ENCODE measurements around the gene SORL1.
"Not testable (repeated sequence)": the region's sequence is repeated elsewhere in the genome, so short reads cannot be mapped to it uniquely, and the experiment has no call there.

The SORL1 gene

DNA sequence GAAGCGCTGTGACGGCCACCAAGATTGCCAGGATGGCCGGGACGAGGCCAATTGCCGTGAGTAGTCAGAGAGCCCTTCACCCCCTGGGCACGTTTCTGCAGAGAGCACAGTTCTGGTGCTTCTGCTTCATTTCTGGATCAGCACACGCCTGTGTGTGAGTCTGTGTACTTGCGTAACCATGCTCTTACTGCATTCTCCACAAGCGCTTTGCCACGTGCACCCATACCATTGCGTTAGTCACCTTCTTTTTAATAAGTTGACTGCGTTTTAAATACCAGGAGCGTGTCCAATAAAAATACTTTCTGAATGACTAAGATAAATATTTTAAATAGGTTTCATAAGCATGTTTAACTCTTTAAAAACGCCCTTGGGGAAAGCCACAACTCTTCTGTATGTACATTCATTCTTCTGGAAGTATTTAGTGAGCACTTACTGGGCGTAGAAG lies 143.6 kb downstream of the SORL1 start:
- no peak for DNase-seq

DNA sequence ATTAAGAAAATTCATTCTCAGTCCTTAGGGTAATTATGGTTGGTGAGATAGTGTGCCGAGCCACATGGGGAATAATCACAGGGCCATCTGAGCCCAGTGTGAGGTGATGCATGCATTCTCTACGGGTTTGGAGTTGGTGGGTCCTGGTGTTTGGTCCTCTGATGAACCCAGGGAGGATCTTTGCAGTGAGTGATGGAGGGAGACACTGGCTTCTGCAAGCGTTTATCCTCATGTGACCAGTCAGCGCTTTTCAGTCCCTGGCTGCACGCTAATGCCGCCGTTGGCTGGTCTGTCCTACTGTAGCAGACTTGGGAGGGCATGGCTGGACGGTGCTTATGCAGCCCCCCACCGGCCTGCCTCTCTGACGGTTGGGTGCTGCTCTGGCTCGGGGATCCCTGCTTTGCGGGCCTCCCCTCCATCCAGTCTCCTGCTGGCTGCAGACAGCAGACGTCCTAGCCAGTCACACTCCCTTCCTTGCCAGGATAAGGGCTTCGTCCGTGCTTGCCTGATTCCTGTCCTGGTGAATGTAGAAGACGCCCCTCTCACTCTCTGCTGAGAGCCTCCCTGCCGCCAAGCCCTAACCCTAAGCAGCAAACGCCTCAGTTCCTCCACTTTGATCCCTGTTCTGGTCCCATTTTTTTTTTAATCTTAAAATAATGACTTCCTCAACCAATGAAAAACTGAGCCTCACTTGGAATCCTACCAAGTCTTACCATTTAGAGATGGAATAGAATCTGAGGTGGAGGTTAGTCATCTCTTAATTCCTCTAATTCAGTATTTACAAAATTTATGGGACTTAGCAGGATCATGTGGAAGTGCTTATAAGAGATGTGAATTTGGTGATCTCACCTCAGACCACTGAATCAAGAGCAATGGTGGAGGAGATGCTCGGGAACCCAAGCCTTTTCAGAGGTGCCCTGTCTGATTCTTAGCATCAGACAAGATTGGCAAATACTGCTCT lies 144.4 kb downstream of the SORL1 start:
- DNase-seq: no peak

- DNase-seq: no peak
These were observed 151.2 kb downstream of the SORL1 start for GRCh38 chr11:121603316-121603715.

DNA sequence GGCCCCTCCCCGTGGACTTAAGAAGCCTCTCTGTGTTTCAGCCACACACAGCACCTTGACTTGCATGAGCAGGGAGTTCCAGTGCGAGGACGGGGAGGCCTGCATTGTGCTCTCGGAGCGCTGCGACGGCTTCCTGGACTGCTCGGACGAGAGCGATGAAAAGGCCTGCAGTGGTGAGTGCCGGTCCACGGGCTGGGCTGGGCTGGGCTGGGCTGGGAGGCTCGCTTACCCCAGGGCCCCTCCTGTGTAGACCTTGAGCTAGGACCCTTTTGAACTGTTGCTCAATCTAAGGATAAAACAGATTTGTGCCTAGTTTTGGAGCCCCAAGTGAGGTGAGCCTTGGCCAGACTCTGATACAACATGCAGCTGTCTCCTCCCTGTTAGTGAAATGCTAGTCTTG lies 152.0 kb downstream of the SORL1 start:
- no peak for DNase-seq

- no peak for DNase-seq
These were observed 154.2 kb downstream of the SORL1 start for GRCh38 chr11:121606354-121606753.

- no peak for DNase-seq
These were observed 155.2 kb downstream of the SORL1 start for GRCh38 chr11:121607341-121607740.

GRCh38 chr11:121608545-121609098 lies 156.5 kb downstream of the SORL1 start:
- no peak for DNase-seq

DNA sequence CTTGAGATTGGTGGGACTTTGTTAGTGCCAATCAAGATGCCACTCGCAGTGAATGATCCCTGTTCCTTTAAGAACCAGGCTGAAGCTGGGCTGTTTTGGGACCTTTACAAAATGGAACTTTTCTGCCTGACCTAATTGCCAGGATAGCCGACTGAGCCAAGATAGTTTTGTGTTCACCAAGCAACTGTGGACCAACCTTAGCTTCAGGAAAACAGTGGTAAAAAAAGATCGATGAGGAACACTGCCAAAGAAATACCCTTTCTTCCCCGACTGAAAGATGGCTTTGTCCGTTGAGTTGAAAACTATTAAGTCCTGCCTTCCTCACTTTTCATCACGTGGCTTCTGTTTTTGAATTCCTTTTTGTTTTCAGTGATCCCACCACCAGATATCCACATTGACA lies 158.6 kb downstream of the SORL1 start:
- DNase-seq: no peak

DNA sequence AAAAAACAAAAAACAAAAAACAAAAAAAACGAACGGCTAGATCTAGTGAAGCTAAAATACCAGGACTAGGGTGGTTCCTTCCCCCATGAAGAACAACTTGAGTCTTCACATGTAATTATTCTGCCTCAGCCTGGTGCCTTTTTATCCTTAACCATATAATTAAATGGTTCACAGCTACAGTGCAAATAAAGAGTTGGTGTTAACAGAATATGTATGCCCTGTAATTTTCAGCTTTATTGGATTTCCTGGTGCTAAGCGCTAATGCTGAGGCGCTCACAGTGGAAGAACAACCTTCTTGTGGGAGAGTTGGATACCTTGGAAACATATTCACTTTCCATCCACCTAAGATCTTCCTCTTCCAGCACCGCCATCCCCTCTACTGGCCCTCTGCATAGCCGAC lies 159.1 kb downstream of the SORL1 start:
- DNase-seq: no peak

- DNase-seq: no peak
These were observed 161.6 kb downstream of the SORL1 start for GRCh38 chr11:121613724-121614123.

DNA sequence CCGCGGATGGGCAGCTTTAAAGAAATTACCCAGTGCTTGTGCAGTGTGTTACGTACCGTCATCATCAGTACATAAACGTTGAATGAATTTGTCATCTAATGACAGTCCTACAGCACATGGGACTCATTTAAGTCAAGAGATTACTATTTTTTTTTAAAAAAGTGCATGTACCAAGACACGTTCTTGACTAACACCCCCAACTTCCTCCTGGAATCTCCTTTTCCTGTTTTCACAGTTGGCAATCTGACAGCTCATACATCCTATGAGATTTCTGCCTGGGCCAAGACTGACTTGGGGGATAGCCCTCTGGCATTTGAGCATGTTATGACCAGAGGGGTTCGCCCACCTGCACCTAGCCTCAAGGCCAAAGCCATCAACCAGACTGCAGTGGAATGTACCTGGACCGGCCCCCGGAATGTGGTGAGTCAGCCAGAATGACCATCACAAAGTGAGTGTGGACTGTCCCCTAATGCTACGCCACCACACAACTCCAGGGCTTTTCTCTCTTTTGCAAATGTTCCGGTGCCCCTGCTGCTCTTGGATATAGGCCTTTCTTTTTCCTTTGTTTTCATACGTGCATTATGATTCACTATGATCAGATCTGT lies 162.6 kb downstream of the SORL1 start:
- DNase-seq: no peak

DNA sequence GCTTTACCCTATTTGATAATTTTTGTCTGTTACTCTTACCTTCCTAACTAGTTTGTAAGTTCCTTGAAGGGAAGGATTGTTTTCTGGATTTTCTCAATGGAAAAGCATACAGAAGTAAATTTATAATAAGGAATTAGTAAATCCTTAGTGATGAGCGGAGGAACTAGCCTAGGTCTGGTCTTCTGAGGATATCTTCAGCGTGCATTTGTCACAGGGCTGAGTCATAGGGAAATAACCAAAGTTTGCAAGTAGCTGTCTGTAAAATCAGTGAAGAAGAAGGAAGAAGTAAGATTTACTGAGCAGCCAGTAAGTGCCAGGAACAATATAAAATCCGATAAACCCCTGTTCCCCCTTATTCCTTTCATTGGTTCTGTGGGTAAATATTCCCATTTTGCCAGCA lies 163.4 kb downstream of the SORL1 start:
- DNase-seq: no peak

DNA sequence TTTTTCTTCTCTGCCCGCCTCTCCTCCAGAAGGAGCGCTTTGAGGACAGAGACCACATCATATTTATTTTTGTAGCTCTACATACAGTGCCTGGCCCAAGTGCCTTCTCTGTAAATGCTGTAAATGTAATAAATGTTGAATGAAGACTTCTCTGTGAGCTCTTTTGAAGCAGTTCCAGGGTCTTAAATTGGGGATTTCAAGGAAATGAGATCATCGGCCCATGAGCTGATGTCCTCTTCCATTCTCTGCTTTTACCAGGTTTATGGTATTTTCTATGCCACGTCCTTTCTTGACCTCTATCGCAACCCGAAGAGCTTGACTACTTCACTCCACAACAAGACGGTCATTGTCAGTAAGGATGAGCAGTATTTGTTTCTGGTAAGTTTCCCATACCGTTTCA lies 166.4 kb downstream of the SORL1 start:
- DNase-seq: no peak

DNA sequence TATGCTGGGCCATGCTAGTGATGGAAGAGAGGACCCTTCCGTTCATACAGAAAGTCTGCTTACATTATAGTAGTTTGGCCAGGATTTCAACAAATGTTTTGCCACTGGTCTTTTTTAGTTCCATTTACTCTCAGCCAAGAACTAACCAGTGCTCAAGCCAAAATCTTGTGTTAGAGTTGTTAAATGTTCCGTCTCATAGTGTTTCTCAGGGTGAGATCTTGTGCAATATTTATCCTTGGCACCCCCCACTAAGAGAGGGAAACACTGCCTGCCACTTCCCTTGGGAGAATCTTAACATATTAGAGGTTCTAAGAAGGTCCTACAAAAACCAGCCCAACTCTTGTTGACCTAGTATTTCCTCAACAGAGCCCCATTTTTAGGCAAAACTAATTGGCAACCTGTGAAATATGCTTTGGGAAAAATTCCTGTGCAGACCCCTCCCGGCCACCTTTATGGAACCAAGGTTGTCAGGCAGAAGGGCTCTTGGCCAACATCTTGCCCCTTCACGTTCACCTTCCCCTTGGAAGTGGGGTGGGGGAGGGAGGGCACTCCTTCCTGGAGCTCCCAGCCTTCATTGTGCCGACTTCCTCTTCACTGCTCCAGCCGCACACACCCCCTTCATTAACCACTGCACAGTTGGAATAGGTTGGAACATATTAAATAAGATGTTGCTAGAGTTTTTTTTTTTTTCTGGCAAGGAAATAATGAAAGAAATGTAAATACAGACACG lies 173.8 kb downstream of the SORL1 start:
- DNase-seq: no peak

DNA sequence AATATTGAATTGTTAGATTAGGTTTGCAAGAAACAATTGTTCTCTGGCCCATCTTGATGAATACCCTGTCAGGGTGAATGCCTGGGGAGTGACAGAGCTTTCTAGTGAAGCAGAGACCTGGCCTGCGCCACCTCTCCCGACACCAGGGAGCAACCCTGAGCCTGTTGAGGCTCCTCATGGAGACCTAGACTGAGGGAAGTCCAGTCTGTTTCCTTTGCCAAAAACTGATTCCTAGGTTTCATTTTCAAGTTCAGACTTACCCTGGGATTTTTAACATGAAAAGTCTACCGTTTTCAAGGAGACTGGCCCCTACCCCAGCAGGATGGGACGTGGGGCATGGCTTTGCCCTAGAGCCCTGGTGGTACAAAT lies 174.4 kb downstream of the SORL1 start:
- DNase-seq: no peak

DNA sequence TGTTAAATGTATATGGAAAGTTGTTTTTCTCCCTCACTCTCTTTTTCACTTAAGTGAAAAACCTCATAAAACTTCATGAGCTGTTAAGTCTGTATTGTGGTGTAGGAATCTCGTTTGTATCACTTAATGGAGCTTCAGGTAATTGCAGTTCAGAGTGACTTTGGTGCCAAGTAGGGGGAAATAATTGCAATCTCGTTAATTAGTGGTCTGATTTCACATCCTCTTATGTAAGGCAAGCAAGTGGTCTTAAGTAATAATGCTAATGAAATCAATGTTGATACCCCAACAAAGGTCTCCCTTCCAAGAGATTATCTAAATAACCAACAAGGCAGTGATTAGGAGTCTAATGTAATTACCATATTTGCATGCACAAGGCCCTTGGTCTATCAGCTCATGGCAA lies 174.9 kb downstream of the SORL1 start:
- no peak for DNase-seq

DNA sequence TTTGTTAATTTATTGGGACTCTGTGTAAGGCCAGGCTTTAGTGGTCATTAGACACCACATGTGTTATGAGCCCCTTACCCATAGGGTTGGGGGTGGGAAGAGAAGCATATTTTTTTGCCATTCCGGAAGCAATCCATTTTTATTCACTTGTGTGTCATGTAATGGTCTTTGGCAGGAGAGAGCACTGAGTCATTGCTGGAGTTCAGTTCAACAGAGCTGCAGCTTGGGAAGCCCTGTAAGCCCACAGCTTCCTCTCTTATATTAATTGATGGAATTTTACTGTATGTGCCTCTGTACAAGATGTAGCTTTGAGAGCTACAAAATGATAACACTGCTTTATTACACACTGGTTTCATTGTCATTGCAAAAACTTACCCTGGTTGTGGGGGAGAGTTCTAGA lies 177.9 kb downstream of the SORL1 start:
- no peak for DNase-seq

- no peak for DNase-seq
These were observed 179.3 kb downstream of the SORL1 start for GRCh38 chr11:121631456-121631855.

- DNase-seq: no peak
These were observed 182.2 kb downstream of the SORL1 start for GRCh38 chr11:121634273-121634672.

DNA sequence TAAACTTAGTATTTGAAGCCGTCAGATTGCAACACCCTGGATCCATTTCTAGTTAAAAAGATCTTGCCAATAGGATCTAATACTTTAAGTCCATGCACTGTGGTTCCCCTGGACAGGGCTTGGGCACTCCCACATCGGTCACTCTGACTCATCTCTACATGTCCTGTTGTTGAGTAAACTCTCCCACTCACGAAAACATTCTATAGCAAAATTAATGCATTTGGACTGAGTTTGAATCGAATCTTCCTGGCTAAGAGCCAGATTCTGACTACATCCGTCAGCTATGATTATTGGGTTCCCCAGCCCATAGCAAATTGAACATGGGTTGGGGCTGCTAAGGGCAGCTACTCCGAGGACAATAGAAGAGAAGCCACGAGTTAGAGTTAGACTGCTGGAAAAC lies 182.8 kb downstream of the SORL1 start:
- DNase-seq: no peak

DNA sequence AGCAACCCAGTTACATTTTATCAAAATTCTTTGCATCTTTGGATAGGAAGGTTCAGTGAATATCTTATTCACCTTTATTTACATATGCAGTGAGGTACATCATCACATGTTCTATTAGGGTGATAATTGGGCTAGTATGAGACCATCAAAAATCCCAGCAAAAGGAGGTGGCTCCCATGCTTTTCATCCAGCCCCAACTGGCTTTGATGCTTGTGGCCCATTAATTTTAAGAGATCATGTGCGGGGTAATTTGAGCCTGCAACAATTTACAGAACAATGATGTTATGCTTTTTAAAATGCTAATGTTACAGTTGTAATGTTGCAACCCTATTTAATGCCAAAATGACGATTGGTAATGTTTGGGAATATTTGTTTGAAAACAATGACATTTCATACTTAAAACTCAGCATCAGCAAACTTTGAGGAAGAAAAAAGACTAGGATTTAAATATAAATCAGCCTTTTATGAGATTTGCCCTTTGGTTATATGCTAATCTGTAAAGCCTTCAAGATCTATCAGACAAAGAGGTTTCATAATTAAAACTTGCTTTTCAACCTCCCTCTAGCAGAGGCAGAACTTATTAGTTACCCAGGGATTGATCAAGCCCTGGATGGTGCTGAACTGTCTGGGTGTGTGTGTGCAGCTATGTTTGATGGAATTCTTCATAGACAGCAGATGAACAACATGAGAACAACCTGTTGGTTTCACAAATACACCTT lies 184.1 kb downstream of the SORL1 start:
- no peak for DNase-seq

- DNase-seq: no peak
These were observed 184.7 kb downstream of the SORL1 start for GRCh38 chr11:121636800-121637176.

GRCh38 chr11:121637587-121637986 lies 185.5 kb downstream of the SORL1 start:
- DNase-seq: not testable (repeated sequence)
